Ureter (tissue), 1 donor: Measurements from ENCODE around the gene ERCC5. TPM values are rescaled to one million over a fixed set of nuclear protein-coding genes. Genes with fewer than 3 reads are reported as not detected.

Experiments used
- DNase-seq: peaks from one replicate; pipeline ENCODE4 v3.0.0-alpha.2; 2020; ENCODE audit warnings: low spot score
- total RNA-seq: library from RNA; stranded (reverse); gene quantifications from one replicate; pipeline ENCODE4 v1.2.4, GENCODE V29; 2023
- donor health status: DM: yes; HTN: yes; CAD: no.

The ERCC5 gene
- total RNA-seq, 1 donor from 2014 or later = 69.5 TPM

DNA sequence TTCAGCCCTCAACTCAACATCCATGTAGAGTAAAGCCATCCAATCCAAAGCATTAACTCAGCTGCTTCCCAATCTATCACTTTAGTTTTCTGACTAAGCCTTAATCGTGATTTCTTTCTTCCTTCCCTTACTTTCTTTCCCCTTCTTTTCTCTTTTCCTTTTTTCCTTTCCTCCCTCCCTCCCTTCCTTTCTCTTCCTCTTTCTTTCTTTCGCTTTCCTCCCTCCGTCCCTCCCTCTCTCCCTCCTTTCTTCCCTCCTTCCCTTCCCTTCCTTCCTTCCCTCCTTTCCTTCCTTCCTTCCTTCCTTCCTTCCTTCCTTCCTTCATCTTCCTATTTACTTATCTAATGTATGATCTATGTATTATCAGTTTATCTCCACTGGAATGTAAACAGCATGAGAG lies 71.2 kb downstream of the ERCC5 start:
- no peak for DNase-seq

- no peak for DNase-seq
Observed at GRCh38 chr13:102922184-102922583, 76.4 kb downstream of the ERCC5 start.

Other genes with a start within 250 kb of the ERCC5 start
- 46.5 TPM for gene TPP2, start 249.0 kb upstream of the ERCC5 start, total RNA-seq
- not detected for gene METTL21C, start 151.0 kb upstream of the ERCC5 start, total RNA-seq
- gene TEX30, start 72.2 kb upstream of the ERCC5 start, total RNA-seq = 4.2 TPM
- gene POGLUT2, start 47.1 kb upstream of the ERCC5 start, total RNA-seq = 2.2 TPM
- gene BIVM, start 46.9 kb upstream of the ERCC5 start, total RNA-seq = 17.2 TPM
- gene SLC10A2, start 220.4 kb downstream of the ERCC5 start, total RNA-seq = not detected